Cardiac septum (tissue), 1 donor: ENCODE data around the gene RLIM. TPM values are rescaled to one million over a fixed set of nuclear protein-coding genes. Genes with fewer than 3 reads are reported as not detected.
"Not testable (repeated sequence)": the region's sequence is repeated elsewhere in the genome, so short reads cannot be mapped to it uniquely, and the experiment has no call there.

Experiments used
- DNase-seq: peaks from one replicate; pipeline ENCODE4 v3.0.0-alpha.2; 2020; ENCODE audit warnings: low spot score
- intact Hi-C: fragments of 100-400 bp; cut with DNase I; formaldehyde crosslinking; loops from one replicate; pipeline ENCODE4 v1.14.0; 2022
- long read RNA-seq: library from polyadenylated mRNA; unstranded; transcript quantifications from one replicate; pipeline ENCODE4 v2.0.0, GENCODE V29; 2021
- total RNA-seq: library from RNA; stranded (reverse); fragmentation: NEBNext Ultra II Directional; extraction: Animal tissue kit (Norgen Biotek cat#: 25700); gene quantifications from one replicate; pipeline ENCODE4 v1.2.1, GENCODE V29; 2021
- donor health status: DM: no; HTN: no; CAD: no.

RLIM gene, protein sequence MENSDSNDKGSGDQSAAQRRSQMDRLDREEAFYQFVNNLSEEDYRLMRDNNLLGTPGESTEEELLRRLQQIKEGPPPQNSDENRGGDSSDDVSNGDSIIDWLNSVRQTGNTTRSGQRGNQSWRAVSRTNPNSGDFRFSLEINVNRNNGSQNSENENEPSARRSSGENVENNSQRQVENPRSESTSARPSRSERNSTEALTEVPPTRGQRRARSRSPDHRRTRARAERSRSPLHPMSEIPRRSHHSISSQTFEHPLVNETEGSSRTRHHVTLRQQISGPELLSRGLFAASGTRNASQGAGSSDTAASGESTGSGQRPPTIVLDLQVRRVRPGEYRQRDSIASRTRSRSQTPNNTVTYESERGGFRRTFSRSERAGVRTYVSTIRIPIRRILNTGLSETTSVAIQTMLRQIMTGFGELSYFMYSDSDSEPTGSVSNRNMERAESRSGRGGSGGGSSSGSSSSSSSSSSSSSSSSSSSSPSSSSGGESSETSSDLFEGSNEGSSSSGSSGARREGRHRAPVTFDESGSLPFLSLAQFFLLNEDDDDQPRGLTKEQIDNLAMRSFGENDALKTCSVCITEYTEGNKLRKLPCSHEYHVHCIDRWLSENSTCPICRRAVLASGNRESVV
- total RNA-seq = 27.9 TPM
- long read RNA-seq, full-length matches to known transcripts = 6 of 11 reads
- long read RNA-seq, partial matches to known transcripts = 0 of 11 reads
- long read RNA-seq, other reads (novel, unspliced or antisense) = 5 of 11 reads

GRCh38 chrX:74614093-74614909 is at the start of gene RLIM:
TSS of gene RLIM (minus strand) at chrX:74614624. CDS start at chrX:74595977, 18,647 bp downstream.
- peak; percentile 96 for DNase-seq
- intact Hi-C loops = no loop called here

DNA sequence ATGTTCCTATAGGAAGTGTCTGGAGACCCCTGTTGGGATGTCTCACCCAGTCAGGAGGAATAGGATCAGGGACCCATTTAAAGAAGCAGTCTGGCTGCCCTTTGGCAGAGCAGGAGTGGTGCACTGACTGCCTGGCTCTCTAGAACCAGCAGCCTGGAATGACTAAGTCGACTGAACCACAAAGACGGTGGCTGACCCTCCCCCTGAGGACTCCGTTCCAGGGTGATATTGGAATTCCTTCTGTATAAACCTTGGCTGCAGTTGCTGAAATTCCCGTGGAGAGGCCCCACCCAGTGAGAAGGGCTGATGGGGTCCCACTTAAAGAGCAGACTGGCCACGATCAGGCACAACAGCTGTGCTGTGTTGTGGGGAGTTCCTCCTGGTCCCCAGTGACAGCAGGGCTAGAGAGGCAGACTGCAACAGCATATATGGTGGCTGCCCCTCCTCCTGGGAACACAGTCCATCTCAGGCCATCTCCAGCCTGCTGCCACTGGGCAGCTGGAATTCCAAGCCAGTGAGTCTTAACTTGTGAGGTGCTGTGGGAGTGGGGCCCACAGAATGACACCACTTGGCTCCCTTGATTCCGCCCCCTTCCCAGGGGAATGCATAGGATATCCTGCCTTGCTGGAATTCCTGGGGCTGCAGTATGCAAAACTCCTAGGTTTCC is 41.8 kb upstream of the RLIM start:
- no peak for DNase-seq
- intact Hi-C loops = no loop called here

- intact Hi-C loops, DNase-seq: not testable (repeated sequence)
Measured at GRCh38 chrX:74654953-74655352, 40.5 kb upstream of the RLIM start.

DNA sequence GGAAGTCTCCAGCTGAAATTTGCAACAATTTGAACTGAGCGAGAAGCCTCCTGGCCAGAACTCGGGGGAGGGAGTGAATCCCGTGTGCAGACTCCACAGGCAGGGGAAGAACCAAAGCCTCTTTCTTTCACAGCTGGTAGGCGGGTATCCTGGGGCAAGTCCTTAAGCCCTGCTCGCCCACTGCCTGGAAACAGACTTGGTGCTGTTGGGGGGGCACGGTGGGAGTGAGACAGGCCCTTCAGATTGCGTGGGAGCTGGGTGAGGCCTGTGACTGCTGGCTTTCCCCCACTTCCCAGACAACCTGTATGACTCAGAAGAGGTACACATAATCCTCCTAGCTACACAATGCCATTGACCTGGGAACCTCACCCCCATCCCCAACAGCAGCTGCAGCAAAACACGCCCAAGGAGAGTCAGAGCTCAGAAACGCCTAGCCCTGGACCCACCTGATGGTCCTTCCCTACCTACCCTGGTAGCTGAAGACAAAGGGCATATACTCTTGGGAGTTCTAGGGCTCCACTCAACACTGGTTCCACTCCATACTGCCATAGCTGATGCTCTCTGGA is 22.4 kb upstream of the RLIM start:
- no peak for DNase-seq
- intact Hi-C loops = no loop called here

DNA sequence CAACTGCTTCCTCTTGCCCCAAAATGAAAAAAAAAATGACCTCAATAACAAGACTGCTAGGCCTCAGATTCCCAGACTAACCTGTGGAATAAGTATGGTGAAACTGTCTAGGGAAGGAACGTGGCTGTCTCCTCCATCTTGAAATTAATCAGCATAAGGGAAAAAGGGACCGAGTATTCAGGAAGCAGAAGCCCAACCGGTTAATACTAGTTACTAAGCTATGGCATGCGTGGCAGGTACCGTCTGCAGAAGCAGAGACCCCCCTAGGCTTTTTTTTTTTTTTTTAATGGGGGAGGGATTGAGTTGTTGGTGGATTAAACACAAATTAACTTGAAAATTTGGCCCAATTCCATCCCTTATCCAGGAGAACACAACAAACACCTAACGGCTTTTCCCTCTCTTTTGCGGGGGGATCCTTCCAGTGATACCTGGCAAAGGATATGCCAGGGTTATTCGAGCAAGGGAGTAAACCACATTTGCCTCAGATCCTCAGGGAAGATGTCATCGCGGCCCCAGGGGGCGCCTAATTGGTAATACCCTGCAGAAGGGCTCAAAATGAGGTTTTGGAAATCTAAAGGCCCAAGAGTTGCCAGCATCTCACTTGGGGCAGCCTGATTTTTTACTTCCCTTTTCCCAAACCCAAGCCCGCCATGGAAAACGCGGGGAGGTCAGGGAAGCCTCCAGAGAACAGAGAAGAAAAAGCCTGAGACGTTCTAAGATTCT is 893 bp downstream of the RLIM start:
- no peak for DNase-seq
- intact Hi-C loops = no loop called here

DNA sequence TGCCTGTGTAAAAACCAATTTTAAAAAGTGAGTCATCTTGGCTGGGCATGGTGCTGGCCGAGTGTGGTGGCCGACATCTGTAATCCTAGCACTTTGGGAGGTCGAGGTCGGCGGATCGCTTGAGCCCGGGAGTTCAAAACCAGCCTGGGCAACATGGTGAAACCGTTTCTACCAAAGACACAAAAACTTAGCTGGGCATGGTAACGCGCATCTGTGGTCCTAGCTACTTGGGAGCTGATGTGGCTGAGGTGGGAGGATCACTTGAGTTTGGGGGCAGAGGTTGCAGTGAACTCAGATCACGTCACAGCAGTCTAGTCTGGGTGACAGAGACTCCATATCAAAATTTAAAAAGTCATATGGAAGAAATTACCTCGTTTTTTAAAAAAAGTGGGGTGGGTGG is 7.6 kb downstream of the RLIM start:
- intact Hi-C loops = no loop called here
- DNase-seq = no peak

DNA sequence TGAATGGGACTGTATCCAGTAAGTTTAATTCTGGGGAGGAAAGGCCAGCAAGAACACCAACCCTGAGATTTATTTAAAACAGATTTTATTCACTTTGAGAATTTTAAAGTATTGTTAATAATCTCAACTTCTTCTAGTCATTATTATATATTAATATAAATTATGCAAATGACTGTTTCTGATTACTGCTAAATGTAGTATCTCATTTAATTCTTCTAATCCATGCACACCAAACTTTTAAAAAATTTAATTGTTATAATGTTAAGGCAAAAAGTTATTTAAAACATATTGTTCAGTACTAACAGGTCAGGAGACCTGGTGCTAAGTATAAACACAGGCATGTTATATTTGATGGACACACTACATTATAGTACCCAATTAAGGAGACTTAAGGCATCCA is 8.1 kb downstream of the RLIM start:
- intact Hi-C loops = no loop called here
- DNase-seq = no peak

GRCh38 chrX:74603040-74603439 is 11.4 kb downstream of the RLIM start:
- DNase-seq = no peak
- intact Hi-C loops = no loop called here

DNA sequence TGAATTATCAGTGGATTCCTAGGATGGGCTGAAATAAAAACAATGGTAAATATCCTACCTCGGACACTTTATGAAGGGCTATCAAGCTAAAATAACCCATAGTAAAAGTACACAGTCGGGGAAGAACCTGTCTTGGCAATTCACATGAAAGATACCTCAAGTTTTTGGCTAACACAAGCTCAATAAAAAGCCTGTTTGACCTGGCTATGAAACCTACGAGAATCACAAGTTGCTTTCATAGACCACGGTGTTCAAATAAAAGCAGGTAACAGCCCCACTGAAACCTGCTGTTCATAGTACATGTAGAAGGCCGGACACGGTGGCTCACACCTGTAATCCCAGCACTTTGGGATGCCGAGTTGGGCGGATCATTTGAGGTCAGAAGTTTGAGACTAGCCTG is 12.3 kb downstream of the RLIM start:
- DNase-seq = no peak
- intact Hi-C loops = no loop called here

DNA sequence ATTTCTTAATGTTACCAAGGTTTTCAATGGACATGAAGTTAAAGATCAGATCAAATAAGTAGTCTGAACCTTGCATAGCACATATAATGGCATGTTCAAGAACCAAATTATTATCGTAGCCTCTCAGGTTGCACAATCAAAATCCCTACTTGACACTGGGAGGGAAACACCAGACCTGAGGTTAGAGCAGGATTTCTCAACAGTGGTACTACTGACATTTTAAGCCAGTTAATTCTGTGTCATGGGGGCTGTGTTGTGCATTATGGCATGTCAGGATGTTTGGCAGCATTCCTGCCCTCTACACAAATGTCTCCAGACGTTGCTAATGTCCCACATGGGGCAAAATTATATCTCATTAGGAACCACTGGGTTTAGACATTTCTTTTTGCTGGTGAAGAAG is 20.8 kb downstream of the RLIM start:
- DNase-seq = no peak
- intact Hi-C loops = no loop called here

DNA sequence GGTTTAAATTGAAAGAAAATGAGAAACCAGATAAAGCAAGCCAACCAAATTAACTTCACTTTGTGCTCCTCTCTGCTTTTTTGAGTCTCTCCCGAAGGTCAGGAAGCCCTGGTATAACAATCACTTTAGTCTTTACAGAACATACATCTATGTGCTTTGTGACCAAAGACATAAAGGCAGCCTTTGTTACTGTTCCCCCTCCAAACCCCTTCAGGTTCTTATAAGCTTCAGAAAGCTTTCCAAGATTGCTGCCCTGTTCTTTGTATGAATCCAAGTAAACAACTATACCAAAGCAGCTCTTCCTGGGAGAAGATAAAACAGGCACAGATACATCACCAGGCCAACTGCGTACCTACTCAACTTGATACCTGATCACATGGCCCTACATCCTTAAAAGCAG is 28.7 kb downstream of the RLIM start:
- intact Hi-C loops = no loop called here
- DNase-seq = no peak

DNA sequence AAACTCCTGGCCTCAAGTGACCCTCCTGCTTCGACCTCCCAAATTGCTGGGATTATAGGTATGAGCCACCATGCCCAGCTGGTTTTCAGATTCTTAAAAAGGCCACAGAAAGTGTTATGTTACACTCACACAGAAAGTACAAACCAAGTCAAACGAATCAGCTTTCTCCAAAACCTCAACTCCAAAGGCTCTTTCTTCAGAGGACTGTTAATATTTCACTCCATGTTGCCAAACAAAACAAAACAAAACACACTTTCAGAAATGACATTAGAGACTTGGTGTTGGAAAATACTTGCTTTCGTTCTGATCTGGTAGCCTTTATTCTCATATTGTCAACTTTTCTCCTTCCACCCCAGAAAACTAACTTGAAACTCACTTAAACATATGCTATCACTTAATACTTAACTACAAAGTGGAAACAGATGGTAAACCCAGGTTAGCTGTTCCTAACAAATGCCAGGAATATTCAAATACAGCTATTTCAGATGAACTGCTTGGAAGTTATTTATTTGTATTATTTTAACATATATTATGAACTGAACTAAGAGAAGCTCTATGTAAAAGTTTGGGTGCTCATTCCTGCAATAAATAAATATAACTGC is 34.7 kb downstream of the RLIM start:
- intact Hi-C loops = no loop called here

DNA sequence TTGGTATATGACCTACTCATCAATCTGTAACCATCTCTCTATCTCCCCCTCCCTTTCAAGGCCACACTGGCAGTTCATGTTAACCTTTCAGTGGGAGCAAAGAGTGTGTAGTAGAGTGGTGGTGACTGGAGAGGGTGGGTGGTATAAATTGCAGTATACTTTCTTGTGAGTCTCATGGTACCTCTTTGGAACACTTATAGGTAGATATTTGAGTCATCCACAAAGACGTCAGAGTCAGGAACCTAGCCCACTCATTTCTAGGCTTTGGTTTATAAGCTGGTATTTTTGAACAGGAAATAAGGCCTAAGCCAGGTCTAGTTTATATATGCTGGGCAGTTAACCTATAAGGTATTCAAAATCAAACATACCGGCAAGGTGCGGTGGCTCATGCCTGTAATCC is 36.3 kb downstream of the RLIM start:
- intact Hi-C loops = no loop called here
- DNase-seq = no peak

More for the DNA sequence above, 34.7 kb downstream of the RLIM start:
- no peak for DNase-seq

- intact Hi-C loops = no loop called here
Measured at GRCh38 chrX:74557378-74557777, 57.0 kb downstream of the RLIM start.

GRCh38 chrX:74551934-74552333 is 62.5 kb downstream of the RLIM start:
- intact Hi-C loops = no loop called here
- DNase-seq = no peak

More at GRCh38 chrX:74557378-74557777, 57.0 kb downstream of the RLIM start:
- DNase-seq = no peak

- DNase-seq = peak; percentile 92
- intact Hi-C loops = loop anchor here (1.0 kb wide), 1 partner anchor 167 kb away; no protein-coding TSS in a partner anchor
Measured at GRCh38 chrX:74550295-74550802, 64.1 kb downstream of the RLIM start.

DNA sequence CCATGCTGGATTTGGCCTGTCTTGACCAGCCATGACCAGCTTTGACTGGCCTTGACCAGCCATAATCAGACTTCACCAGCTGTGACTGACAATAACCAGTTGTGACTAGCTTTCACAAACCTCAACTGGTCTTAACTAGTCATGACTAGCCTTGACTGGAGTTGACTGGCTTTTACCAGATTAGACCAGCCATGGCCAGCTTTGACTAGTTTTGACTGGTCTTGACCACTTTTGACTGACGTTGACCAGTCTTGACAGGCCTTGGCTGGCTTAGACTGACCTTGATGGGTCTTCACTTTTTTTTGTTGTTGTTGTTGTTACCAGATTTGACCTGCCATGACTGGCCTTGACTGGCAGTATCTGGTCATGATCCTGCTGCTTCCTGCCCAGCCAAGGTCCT is 67.4 kb downstream of the RLIM start:
- DNase-seq = no peak
- intact Hi-C loops = no loop called here
